Measurements from ENCODE around the gene MEGF11. TPM values are rescaled to one million over a fixed set of nuclear protein-coding genes. Genes with fewer than 3 reads are reported as not detected.
A peak's percentile ranks its signal among the peaks of the same experiment; 100 is the strongest.

MEGF11 gene
- total RNA-seq, 1 donor from 2014 or later: 0.25 TPM

DNA sequence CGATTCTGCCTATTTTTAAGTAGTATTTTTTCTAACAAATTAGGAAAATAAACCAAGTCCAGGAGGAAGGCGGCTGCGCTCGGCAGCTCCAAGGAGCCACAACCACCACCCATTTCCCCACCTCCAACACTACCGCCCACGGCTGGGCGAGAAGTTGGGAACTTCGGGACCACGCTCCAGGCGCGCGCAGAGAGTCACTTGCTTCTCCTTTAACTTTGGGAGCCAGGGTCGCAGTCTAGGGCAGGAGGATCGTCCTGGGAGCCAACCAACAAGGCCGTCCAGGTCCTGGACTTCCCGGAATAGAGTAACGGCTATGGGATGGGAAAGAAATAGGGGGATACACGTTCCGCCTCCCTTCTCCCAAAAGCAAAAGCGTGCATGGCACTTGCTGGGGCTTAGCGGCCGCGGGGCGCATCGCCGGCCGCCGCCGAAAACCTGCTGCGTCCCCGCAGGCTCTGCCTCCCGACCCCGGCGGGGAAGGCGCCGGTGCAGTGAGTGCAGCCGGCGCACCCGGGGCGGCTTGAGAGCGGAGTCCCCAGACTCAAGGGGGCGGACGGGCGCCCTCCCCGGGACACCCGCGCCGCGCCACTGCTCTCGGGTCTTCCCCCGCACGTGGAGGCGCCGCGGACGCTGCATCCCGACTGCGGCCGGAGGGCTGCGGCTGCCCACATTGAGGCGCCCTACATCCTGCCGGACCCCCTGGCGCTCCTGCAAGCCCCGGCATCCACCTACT lies 699 bp downstream of the MEGF11 start:
- peak overlapping the region; percentile 40 to 53 for H3K4me3 ChIP-seq
- H3K27ac ChIP-seq: no peak overlapping the region
- no peaks in the 10 kb centered on the region for H3K27me3 ChIP-seq
- H3K4me1 ChIP-seq: peaks cover 34% of the 10 kb centered on the region
- TF ChIP-seq POLR2A (IDR thresholded peaks at IDR 0.05) (no peak), POLR2AphosphoS5 (IDR thresholded peaks at IDR 0.05; ENCODE audit: insufficient read depth in 1 of 2, low read depth in 1 of 2) (peak in 1 of 2 donors; percentile 14)
- TF ChIP-seq, protein P1, sequence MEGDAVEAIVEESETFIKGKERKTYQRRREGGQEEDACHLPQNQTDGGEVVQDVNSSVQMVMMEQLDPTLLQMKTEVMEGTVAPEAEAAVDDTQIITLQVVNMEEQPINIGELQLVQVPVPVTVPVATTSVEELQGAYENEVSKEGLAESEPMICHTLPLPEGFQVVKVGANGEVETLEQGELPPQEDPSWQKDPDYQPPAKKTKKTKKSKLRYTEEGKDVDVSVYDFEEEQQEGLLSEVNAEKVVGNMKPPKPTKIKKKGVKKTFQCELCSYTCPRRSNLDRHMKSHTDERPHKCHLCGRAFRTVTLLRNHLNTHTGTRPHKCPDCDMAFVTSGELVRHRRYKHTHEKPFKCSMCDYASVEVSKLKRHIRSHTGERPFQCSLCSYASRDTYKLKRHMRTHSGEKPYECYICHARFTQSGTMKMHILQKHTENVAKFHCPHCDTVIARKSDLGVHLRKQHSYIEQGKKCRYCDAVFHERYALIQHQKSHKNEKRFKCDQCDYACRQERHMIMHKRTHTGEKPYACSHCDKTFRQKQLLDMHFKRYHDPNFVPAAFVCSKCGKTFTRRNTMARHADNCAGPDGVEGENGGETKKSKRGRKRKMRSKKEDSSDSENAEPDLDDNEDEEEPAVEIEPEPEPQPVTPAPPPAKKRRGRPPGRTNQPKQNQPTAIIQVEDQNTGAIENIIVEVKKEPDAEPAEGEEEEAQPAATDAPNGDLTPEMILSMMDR (IDR thresholded peaks at IDR 0.05): peak in 1 of 3 experiments; percentile 5
- no peaks in the 10 kb centered on the region for H3K9me3 ChIP-seq
- intact Hi-C loops (cut with DNase I): no loop called here
- H3K36me3 ChIP-seq: no peaks in the 10 kb centered on the region
- DNase-seq (ENCODE audit: extremely low spot score in 2 of 2): no peak

DNA sequence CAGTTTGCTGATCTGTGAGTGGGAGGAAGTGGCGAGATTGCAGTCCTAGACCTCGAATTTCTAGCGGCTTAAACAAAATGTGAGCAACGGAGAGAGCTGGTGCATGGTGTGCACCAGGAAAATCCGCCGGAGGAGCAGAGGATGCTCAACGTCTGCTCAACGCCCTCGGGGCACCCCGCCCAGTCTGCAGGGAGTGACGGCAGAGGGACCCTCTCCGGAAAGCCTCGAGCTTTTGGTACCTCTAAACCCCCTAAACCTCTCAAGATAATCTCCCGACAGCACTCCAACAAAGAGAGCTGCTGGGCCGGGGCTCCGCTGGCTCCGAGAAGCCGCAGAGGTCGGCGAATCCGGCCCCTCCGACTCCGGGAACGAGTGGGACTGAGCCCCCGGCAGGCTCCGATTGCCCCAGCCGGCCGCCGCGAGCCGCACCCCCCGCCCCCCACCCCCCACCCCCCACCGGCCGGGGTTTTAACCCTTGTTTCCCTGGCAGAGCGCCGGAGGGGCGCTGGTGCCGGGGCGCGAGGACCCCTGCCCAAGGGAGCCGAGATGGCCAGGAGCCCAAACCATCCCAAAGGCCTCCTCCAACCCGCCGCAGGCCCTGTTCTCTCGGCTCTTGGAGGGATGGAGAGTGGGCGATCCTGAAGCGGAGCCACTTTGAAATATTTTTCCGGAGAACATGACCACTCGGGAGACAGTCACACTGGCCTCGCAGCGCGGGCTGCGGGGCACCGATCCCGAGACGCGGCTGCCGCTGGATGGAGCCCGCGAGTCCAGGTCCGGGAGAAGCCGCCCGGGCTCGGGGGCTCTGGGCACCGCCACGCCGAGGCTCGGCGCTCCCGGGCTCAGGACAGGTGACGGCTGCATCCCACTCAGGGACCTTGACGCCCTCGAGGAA lies 1.5 kb downstream of the MEGF11 start:
- H3K4me3 ChIP-seq: peak overlapping the region; percentile 40 to 53

DNA sequence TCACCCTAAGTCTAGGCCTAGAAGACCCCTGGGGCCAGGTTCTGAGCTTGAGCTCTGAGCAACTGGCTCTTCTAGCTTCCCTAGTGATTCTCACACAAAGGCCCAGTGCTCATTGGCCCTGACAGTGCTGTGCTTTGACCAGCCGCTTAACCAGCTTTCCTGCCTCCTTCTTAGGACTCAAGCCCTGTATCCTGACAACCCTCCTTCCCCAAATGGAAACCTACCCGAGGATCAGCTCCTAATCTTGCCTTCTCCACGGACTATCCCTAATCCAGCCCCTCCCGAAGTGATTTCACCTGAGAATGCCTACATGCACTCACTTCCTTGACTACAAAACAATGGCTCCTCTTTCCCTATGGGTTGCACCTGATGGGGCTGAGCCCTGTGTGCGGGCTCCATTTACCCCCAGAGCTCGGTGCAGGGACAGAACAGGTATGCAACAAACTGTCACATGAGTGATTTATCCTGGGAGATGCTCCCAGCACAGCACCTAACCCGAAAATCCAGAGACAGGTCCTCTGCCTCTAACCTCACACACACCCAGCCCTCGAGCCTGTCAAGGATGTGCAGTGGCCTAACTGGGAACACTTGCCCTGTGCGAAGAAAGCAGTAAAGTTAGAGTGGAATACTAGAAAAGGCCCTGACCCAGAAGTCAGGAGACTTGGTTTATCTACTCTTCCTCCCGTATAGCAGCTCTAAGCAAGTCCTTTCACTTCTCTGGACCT lies 2.3 kb downstream of the MEGF11 start:
- TF ChIP-seq POLR2A (IDR thresholded peaks at IDR 0.05) (no peak), POLR2AphosphoS5 (IDR thresholded peaks at IDR 0.05; ENCODE audit: insufficient read depth in 1 of 2, low read depth in 1 of 2) (no peak)
- TF ChIP-seq, protein P1 (IDR thresholded peaks at IDR 0.05): no peak
- no peaks in the 10 kb centered on the region for H3K9me3 ChIP-seq
- intact Hi-C loops (cut with DNase I): no loop called here
- no peak for DNase-seq (ENCODE audit: extremely low spot score in 2 of 2)
- H3K36me3 ChIP-seq: no peaks in the 10 kb centered on the region
- H3K27me3 ChIP-seq: no peaks in the 10 kb centered on the region
- peak overlapping the region in 1 of 2 donors; percentile 53 for H3K4me3 ChIP-seq
- H3K4me1 ChIP-seq: peaks cover 34% of the 10 kb centered on the region
- no peak overlapping the region for H3K27ac ChIP-seq

More for the DNA sequence above, 1.5 kb downstream of the MEGF11 start:
- Histone ChIP-seq H3K4me1 (peaks cover 34% of the 10 kb centered on the region), H3K9me3 (no peaks in the 10 kb centered on the region), H3K27ac (no peak overlapping the region), H3K27me3 (no peaks in the 10 kb centered on the region), H3K36me3 (no peaks in the 10 kb centered on the region)
- no peak for DNase-seq (ENCODE audit: extremely low spot score in 2 of 2)
- intact Hi-C loops (cut with DNase I): no loop called here
- TF ChIP-seq POLR2A (IDR thresholded peaks at IDR 0.05) (no peak), POLR2AphosphoS5 (IDR thresholded peaks at IDR 0.05; ENCODE audit: insufficient read depth in 1 of 2, low read depth in 1 of 2) (no peak)
- TF ChIP-seq, protein P1 (IDR thresholded peaks at IDR 0.05): peak in 2 of 3 experiments; percentile 37 to 49

DNA sequence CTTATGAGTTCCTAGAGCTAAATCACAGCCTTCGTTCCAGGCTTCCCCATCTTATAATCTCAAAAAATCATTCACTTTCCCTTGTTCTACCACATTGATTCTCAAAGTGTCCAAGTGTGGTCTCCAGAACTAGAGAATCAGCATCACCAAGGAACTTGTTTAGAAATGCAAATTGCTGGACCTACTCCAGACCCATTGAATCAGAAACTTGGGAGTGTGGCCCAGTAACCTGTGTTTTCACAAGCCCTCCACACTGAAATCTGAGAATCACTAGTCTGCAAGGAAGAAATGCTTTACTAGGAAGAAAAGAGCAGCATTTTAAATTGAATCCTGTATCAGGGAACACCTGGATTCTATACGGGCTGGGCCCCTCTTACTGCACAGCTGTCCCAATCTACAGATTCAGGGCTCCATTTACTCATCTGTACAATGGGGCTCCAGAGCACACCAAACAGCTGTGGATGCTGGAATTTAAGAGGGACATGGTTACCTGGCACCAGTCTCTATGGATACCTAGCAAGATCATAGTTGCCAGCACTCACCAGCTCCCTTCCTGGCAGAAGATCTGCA lies 3.9 kb downstream of the MEGF11 start:
- Histone ChIP-seq H3K9me3 (no peaks in the 10 kb centered on the region), H3K4me3 (no peak overlapping the region), H3K36me3 (no peaks in the 10 kb centered on the region), H3K27me3 (no peaks in the 10 kb centered on the region), H3K27ac (no peak overlapping the region), H3K4me1 (peaks cover 31% of the 10 kb centered on the region)
- intact Hi-C loops (cut with DNase I): no loop called here
- TF ChIP-seq, protein P1 (IDR thresholded peaks at IDR 0.05): no peak
- TF ChIP-seq POLR2A (IDR thresholded peaks at IDR 0.05): no peak
- no peak for TF ChIP-seq POLR2AphosphoS5 (IDR thresholded peaks at IDR 0.05; ENCODE audit: insufficient read depth in 1 of 2, low read depth in 1 of 2)
- DNase-seq (ENCODE audit: extremely low spot score in 2 of 2): no peak
